CD4-positive, alpha-beta memory T cell (primary cell): Measurements from ENCODE around the gene ITGA7. TPM values are rescaled to one million over a fixed set of nuclear protein-coding genes. Genes with fewer than 3 reads are reported as not detected.
A peak's percentile ranks its signal among the peaks of the same experiment; 100 is the strongest.

Experiments
- CTCF ChIA-PET: fragments of 350-600 bp; sonication (Branson Sonifier 250); formaldehyde crosslinking; loops from one replicate; lab custom pipeline; 2021; ENCODE audit warnings: inconsistent platforms; ENCODE audit not compliant: partially characterized antibody; lab: Charles Lee
- POLR2A ChIA-PET: fragments of 350-600 bp; sonication (Branson Sonifier 250); formaldehyde crosslinking; loops from one replicate; lab custom pipeline; 2021; ENCODE audit not compliant: partially characterized antibody; lab: Charles Lee
- DNase-seq, 5 donors: peaks; one replicate each; pipeline versions ENCODE4 v3.0.0 to v3.0.0-alpha.2; 2020 to 2022; ENCODE audit warnings: mixed read lengths in 1 of 5
- H3K27ac ChIP-seq: one replicate; pipeline ENCODE4 v1.7.0; 2013; ENCODE audit warnings: low read depth, low read length
- H3K27me3 ChIP-seq: 2 replicates; pipeline ENCODE4 v1.7.0; 2013; ENCODE audit warnings: mild to moderate bottlenecking, low read length, moderate library complexity; ENCODE audit not compliant: insufficient read depth
- H3K36me3 ChIP-seq: 2 replicates; pipeline ENCODE4 v1.7.0; 2013; ENCODE audit warnings: mild to moderate bottlenecking, low read length, moderate library complexity; ENCODE audit not compliant: insufficient read depth
- H3K4me1 ChIP-seq: 2 replicates; pipeline ENCODE4 v1.7.0; 2013; ENCODE audit warnings: mild to moderate bottlenecking, low read length, moderate library complexity; ENCODE audit not compliant: insufficient read depth
- H3K4me3 ChIP-seq, 2 donors: one replicate each; pipeline ENCODE4 v1.7.0; 2013; ENCODE audit warnings: low read length in 2 of 2, mild to moderate bottlenecking in 1 of 2
- H3K9me3 ChIP-seq, 2 donors: one replicate each; pipeline ENCODE4 v1.7.0; 2013; ENCODE audit warnings: low read length in 2 of 2, control low read depth in 1 of 2; ENCODE audit not compliant: control insufficient read depth in 1 of 2
- H3K27ac Mint-ChIP-seq, 7 donors: one replicate each; pipeline ENCODE4 v1.8.0; 2020 to 2021; ENCODE audit warnings: mixed read lengths in 7 of 7, mild to moderate bottlenecking in 6 of 7, inconsistent platforms in 3 of 7, moderate library complexity in 3 of 7
- H3K27me3 Mint-ChIP-seq, 2 donors: one replicate each; pipeline ENCODE4 v1.8.0; 2020 to 2021; ENCODE audit warnings: mixed read lengths in 2 of 2
- H3K36me3 Mint-ChIP-seq, 2 donors: one replicate each; pipeline ENCODE4 v1.8.0; 2020 to 2021; ENCODE audit warnings: mixed read lengths in 2 of 2, inconsistent platforms in 1 of 2, mild to moderate bottlenecking in 1 of 2
- H3K4me1 Mint-ChIP-seq, 4 donors: one replicate each; pipeline ENCODE4 v1.8.0; 2020 to 2021; ENCODE audit warnings: mixed read lengths in 4 of 4, mild to moderate bottlenecking in 1 of 4
- H3K4me3 Mint-ChIP-seq, 8 donors: one replicate each; pipeline ENCODE4 v1.8.0; 2020 to 2021; ENCODE audit warnings: mixed read lengths in 8 of 8, mild to moderate bottlenecking in 7 of 8, moderate library complexity in 6 of 8, inconsistent platforms in 3 of 8
- H3K9me3 Mint-ChIP-seq, 8 donors: one replicate each; pipeline ENCODE4 v1.8.0; 2020 to 2021; ENCODE audit warnings: mixed read lengths in 8 of 8, mild to moderate bottlenecking in 5 of 8, inconsistent platforms in 3 of 8, moderate library complexity in 1 of 8
- intact Hi-C: fragments of 100-400 bp; cut with micrococcal nuclease; formaldehyde crosslinking; loops from one replicate; pipeline ENCODE4 v1.15.1; 2023
- polyA plus RNA-seq, 2 donors: library from polyadenylated mRNA; unstranded; fragments of 300-500 nt; fragmentation: Illumina TruSeq; gene quantifications; one replicate each; pipeline ENCODE4 v1.2.3, GENCODE V29; 2021
- total RNA-seq, 2 experiments: library from RNA; stranded (reverse); gene quantifications; one replicate each; pipeline ENCODE4 v1.2.3, GENCODE V29; 2021

Gene ITGA7
- total and polyA plus RNA-seq, 4 experiments from 2014 or later, result 2.5 to 2.9 TPM; not detected in 2

DNA sequence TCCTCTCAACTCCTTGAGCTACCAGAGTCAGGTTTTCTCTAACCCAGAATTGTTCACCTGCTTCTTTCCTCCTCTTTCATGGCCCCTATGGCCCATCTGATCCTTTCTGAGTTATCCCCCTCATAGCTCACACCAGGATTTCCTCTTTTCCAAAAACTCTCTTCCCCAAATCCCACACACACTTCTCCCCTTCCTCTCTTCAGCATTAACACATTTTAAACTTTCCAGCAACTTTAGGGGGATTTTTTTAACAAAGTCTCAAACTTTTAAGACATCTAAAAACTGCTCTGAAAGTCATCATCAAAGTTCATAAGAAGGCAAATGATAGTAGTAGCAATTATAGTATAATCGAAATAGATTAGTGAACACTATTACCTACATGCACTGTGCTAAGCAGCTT, 63.1 kb downstream of the ITGA7 start:
- Mint-ChIP-seq H3K27me3 (no peaks in the 10 kb centered on the region), H3K27ac (peak overlapping the region in 2 of 7 donors; percentile 51 to 88), H3K36me3 (no peaks in the 10 kb centered on the region), H3K9me3 (peaks cover 0 to 3% (median 0%) of the 10 kb centered on the region in 8 donors), H3K4me1 (peaks cover 14 to 26% (median 18%) of the 10 kb centered on the region in 4 donors), H3K4me3 (peak overlapping the region in 1 of 8 donors; percentile 34)
- CTCF ChIA-PET, result interaction anchor here (1.0 to 5.0 kb wide), 6 partner anchors 8 to 33 kb away, joined by 3 to 137 read pairs (median 4); no protein-coding TSS in a partner anchor
- POLR2A ChIA-PET, result no interaction called here
- Histone ChIP-seq H3K27ac (no peak overlapping the region), H3K9me3 (no peaks in the 10 kb centered on the region), H3K36me3 (no peaks in the 10 kb centered on the region), H3K27me3 (no peaks in the 10 kb centered on the region), H3K4me1 (peaks cover 21% of the 10 kb centered on the region), H3K4me3 (no peak overlapping the region)
- no peak for DNase-seq
- intact Hi-C loops, result no loop called here

DNA sequence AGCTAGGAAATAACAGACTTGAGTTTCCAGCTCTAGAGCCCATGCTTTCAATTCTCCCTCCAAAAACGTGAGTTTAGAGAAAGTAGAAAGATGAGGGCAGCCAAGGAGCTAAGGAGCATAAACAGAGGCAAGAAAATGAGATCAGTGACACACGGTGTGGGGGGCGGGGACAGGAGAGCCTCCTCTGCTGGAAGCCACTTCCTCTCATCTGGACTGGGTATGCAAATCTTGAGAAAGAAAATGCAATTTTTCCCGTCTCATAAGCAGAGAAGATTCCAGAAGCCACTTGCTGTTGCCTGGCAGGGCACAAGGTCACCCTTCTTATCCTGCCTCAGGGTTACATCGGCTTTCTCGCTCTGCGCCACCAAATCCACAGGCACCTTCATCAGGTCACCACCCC, 65.0 kb downstream of the ITGA7 start:
- Mint-ChIP-seq H3K4me1 (peaks cover 14 to 31% (median 22%) of the 10 kb centered on the region in 4 donors), H3K4me3 (peak overlapping the region in 1 of 8 donors; percentile 37), H3K27ac (peak overlapping the region in 3 of 7 donors; percentile 50 to 83 (median 57)), H3K27me3 (peaks cover 0 to 4% of the 10 kb centered on the region in 2 donors), H3K36me3 (no peaks in the 10 kb centered on the region), H3K9me3 (peaks cover 0 to 3% (median 0%) of the 10 kb centered on the region in 8 donors)
- Histone ChIP-seq H3K36me3 (no peaks in the 10 kb centered on the region), H3K4me1 (peaks cover 21% of the 10 kb centered on the region), H3K9me3 (no peaks in the 10 kb centered on the region), H3K4me3 (no peak overlapping the region), H3K27me3 (no peaks in the 10 kb centered on the region), H3K27ac (no peak overlapping the region)
- intact Hi-C loops, result no loop called here
- ChIA-PET POLR2A (no interaction called here), CTCF (interaction anchor here (1.9 kb wide), 1 partner anchor 13 kb away, joined by 17 read pairs; no protein-coding TSS in a partner anchor)
- no peak for DNase-seq

DNA sequence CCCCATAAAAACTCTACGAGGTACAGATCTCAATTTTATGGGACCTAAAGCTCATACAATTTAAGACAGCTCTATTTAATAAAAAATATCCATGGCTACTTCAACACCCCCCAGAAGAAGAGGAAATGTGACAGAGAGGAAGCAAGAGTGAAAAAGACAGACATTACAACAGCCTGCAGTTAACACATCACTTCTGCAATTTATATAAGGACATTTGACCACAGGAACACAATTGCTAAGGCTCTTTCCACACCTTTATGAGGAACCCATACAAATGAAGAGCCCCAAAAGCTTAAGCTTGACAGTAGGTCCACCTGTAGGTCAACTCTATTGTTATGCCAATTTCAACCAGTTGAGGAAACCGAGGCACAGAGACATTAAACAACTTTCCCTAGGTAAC, 65.4 kb downstream of the ITGA7 start:
- DNase-seq, result no peak
- CTCF ChIA-PET, result interaction anchor here (1.9 kb wide), 1 partner anchor 14 kb away, joined by 17 read pairs; no protein-coding TSS in a partner anchor
- no peak overlapping the region for H3K4me3 ChIP-seq
- H3K27ac Mint-ChIP-seq, result no peak overlapping the region
- H3K4me1 ChIP-seq, result peaks cover 21% of the 10 kb centered on the region
- H3K4me1 Mint-ChIP-seq, result peaks cover 16 to 35% (median 26%) of the 10 kb centered on the region in 4 donors
- H3K36me3 Mint-ChIP-seq, result no peaks in the 10 kb centered on the region
- peak overlapping the region in 1 of 8 donors; percentile 10 for H3K4me3 Mint-ChIP-seq
- peaks cover 2 to 4% of the 10 kb centered on the region in 2 donors for H3K27me3 Mint-ChIP-seq
- H3K9me3 ChIP-seq, result no peaks in the 10 kb centered on the region
- intact Hi-C loops, result no loop called here
- H3K27ac ChIP-seq, result no peak overlapping the region
- H3K9me3 Mint-ChIP-seq, result peaks cover 0 to 3% (median 0%) of the 10 kb centered on the region in 8 donors
- no peaks in the 10 kb centered on the region for H3K36me3 ChIP-seq
- POLR2A ChIA-PET, result no interaction called here
- H3K27me3 ChIP-seq, result no peaks in the 10 kb centered on the region

DNA sequence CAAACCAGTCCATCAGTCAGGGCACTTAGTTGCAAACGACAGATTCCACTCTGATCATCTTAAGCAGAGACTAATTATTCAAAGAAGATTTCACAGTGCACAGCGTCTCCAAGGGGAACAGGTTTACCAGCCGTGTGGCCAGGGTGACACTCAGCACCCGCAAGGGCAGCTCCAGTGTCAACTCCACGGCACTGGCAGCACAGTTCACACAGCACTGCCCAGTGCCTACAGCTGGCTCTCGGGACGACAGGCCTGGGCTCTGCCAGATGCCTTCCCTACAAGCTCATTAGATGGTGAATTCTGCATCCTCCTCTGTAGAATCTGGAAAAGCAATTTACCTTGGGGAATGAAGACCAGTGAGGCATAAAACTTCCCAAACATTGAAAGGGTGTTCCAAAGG, 66.1 kb downstream of the ITGA7 start:
- H3K27ac Mint-ChIP-seq, result peak overlapping the region in 1 of 7 donors; percentile 22
- intact Hi-C loops, result no loop called here
- H3K27ac ChIP-seq, result no peak overlapping the region
- H3K9me3 ChIP-seq, result no peaks in the 10 kb centered on the region
- no peak for DNase-seq
- H3K36me3 ChIP-seq, result no peaks in the 10 kb centered on the region
- peaks cover 6 to 7% of the 10 kb centered on the region in 2 donors for H3K27me3 Mint-ChIP-seq
- H3K4me1 ChIP-seq, result peaks cover 19% of the 10 kb centered on the region
- H3K4me1 Mint-ChIP-seq, result peaks cover 19 to 35% (median 28%) of the 10 kb centered on the region in 4 donors
- H3K9me3 Mint-ChIP-seq, result peaks cover 0 to 3% (median 0%) of the 10 kb centered on the region in 8 donors
- H3K27me3 ChIP-seq, result no peaks in the 10 kb centered on the region
- H3K36me3 Mint-ChIP-seq, result no peaks in the 10 kb centered on the region
- CTCF ChIA-PET, result interaction anchor here (1.9 kb wide), 1 partner anchor 14 kb away, joined by 17 read pairs; no protein-coding TSS in a partner anchor
- H3K4me3 ChIP-seq, result no peak overlapping the region
- no peak overlapping the region for H3K4me3 Mint-ChIP-seq
- POLR2A ChIA-PET, result no interaction called here

DNA sequence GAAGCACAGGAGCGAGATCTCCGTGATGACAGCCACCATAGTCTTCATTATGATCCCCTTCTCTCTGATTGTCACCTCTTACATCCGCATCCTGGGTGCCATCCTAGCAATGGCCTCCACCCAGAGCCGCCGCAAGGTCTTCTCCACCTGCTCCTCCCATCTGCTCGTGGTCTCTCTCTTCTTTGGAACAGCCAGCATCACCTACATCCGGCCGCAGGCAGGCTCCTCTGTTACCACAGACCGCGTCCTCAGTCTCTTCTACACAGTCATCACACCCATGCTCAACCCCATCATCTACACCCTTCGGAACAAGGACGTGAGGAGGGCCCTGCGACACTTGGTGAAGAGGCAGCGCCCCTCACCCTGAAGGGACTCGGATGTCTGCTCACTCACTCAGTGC, 70.2 kb downstream of the ITGA7 start:
- ChIA-PET POLR2A (no interaction called here), CTCF (no interaction called here)
- Histone ChIP-seq H3K27ac (no peak overlapping the region), H3K4me3 (no peak overlapping the region), H3K27me3 (no peaks in the 10 kb centered on the region), H3K36me3 (no peaks in the 10 kb centered on the region), H3K4me1 (peaks cover 8% of the 10 kb centered on the region), H3K9me3 (no peaks in the 10 kb centered on the region)
- Mint-ChIP-seq H3K36me3 (no peaks in the 10 kb centered on the region), H3K4me1 (peaks cover 9 to 19% (median 17%) of the 10 kb centered on the region in 4 donors), H3K27ac (peak overlapping the region; percentile 85 to 94 (median 91)), H3K9me3 (no peaks in the 10 kb centered on the region), H3K4me3 (peak overlapping the region; percentile 56 to 83 (median 74)), H3K27me3 (peaks cover 10 to 14% of the 10 kb centered on the region in 2 donors)
- DNase-seq, result peak; percentile 39 to 68 (median 48)
- intact Hi-C loops, result no loop called here

DNA sequence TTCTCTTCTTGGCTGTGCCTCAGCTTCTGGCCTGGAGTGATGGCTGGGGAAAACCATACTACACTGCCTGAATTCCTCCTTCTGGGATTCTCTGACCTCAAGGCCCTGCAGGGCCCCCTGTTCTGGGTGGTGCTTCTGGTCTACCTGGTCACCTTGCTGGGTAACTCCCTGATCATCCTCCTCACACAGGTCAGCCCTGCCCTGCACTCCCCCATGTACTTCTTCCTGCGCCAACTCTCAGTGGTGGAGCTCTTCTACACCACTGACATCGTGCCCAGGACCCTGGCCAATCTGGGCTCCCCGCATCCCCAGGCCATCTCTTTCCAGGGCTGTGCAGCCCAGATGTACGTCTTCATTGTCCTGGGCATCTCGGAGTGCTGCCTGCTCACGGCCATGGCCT, 70.9 kb downstream of the ITGA7 start, which contains the start of gene OR10P1:
Gene OR10P1 (plus strand): TSS at position 40 of the 400 bp plus-strand sequence. CDS start 0 bp downstream, at position 40.
- DNase-seq, result no peak
- Mint-ChIP-seq H3K36me3 (no peaks in the 10 kb centered on the region), H3K27me3 (peaks cover 11 to 15% of the 10 kb centered on the region in 2 donors), H3K4me1 (peaks cover 7 to 14% (median 12%) of the 10 kb centered on the region in 4 donors), H3K27ac (peak within 1 kb of the TSS; percentile 85 to 94 (median 91)), H3K4me3 (peak within 1 kb of the TSS; percentile 56 to 83 (median 74)), H3K9me3 (no peaks in the 10 kb centered on the region)
- no peak within 1 kb of the TSS for H3K4me3 ChIP-seq
- H3K27me3 ChIP-seq, result no peaks in the 10 kb centered on the region
- no peaks in the 10 kb centered on the region for H3K36me3 ChIP-seq
- H3K4me1 ChIP-seq, result peaks cover 2% of the 10 kb centered on the region
- POLR2A ChIA-PET, result no interaction called here
- H3K27ac ChIP-seq, result no peak within 1 kb of the TSS
- H3K9me3 ChIP-seq, result no peaks in the 10 kb centered on the region
- CTCF ChIA-PET, result interaction anchor here (1.1 to 1.2 kb wide), 2 partner anchors 9 to 19 kb away, joined by 3 read pairs; no protein-coding TSS in a partner anchor
- intact Hi-C loops, result no loop called here

DNA sequence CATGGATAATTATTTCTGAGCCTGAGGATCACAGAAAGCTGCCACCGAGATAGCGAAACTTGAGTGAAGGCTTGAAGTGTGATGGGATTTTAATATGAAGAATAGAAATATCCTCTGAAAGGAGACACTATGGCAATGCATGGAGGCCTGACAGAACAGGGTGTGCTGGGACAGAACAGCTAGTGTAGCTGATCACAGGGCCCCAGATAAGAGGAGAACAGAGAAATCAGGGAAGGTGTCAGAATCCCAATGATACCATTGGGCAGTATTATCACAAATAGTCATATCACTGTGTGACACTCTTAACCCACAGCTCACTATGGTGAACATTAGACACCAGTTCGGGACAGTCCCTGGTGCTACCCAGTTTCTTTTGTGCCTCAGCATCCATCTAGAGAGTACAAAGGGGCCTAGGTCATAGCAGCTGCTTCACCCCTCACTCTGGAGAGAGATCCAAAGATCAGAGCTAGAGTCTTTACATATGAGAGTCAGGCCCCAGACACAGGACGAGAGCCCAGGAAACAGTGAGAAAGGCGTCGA, 71.5 kb downstream of the ITGA7 start:
- Histone ChIP-seq H3K36me3 (no peaks in the 10 kb centered on the region), H3K9me3 (no peaks in the 10 kb centered on the region), H3K27me3 (no peaks in the 10 kb centered on the region), H3K4me1 (no peaks in the 10 kb centered on the region), H3K27ac (no peak overlapping the region), H3K4me3 (no peak overlapping the region)
- intact Hi-C loops, result no loop called here
- Mint-ChIP-seq H3K4me3 (no peak overlapping the region), H3K27ac (peak overlapping the region in 1 of 7 donors; percentile 94), H3K9me3 (no peaks in the 10 kb centered on the region), H3K27me3 (peaks cover 11 to 17% of the 10 kb centered on the region in 2 donors), H3K36me3 (no peaks in the 10 kb centered on the region), H3K4me1 (peaks cover 6 to 14% (median 12%) of the 10 kb centered on the region in 4 donors)
- ChIA-PET POLR2A (no interaction called here), CTCF (interaction anchor here (0.6 to 2.2 kb wide), 5 partner anchors 8 to 1099 kb away, joined by 3 to 9 read pairs (median 3); no protein-coding TSS in a partner anchor)
- DNase-seq, result no peak
